CD4-positive, CD25-positive, alpha-beta regulatory T cell (primary cell): ENCODE results near the gene TTYH3. TPM values are rescaled to one million over a fixed set of nuclear protein-coding genes. Genes with fewer than 3 reads are reported as not detected.

ENCODE experiments used
- ATAC-seq, 2 donors: fragments of 150-1000 bp; cut with Tn5 transposase; one replicate each; pipeline ENCODE4 v1.10.0; 2021; ENCODE audit warnings: low read depth in 2 of 2, moderate number of reproducible peaks in 2 of 2, moderate library complexity in 1 of 2
- DNase-seq, 3 donors: peaks; one replicate each; pipeline versions ENCODE4 v3.0.0 to v3.0.0-alpha.2; 2012 to 2022; ENCODE audit warnings: mixed read lengths in 1 of 3
- H3K27ac ChIP-seq: one replicate; pipeline ENCODE4 v1.7.0; 2013; ENCODE audit warnings: mild to moderate bottlenecking, low read length; ENCODE audit not compliant: insufficient read depth, poor library complexity, severe bottlenecking
- H3K27me3 ChIP-seq: one replicate; pipeline ENCODE4 v1.7.0; 2013; ENCODE audit warnings: low read length; ENCODE audit not compliant: control insufficient read depth, insufficient read depth
- H3K36me3 ChIP-seq: one replicate; pipeline ENCODE4 v1.7.0; 2013; ENCODE audit warnings: mild to moderate bottlenecking, low read length, moderate library complexity; ENCODE audit not compliant: control insufficient read depth, insufficient read depth
- H3K4me1 ChIP-seq: 2 replicates; pipeline ENCODE4 v1.7.0; 2013; ENCODE audit warnings: mild to moderate bottlenecking, low read length; ENCODE audit not compliant: insufficient read depth, control insufficient read depth, poor library complexity, severe bottlenecking
- H3K4me3 ChIP-seq: one replicate; pipeline ENCODE4 v1.7.0; 2013; ENCODE audit warnings: low read depth, mild to moderate bottlenecking, low read length, moderate library complexity
- H3K9me3 ChIP-seq, 2 experiments: 1 replicate in 1 of 2; 2 replicates in 1 of 2; pipeline ENCODE4 v1.7.0; 2013; ENCODE audit warnings: low read length in 2 of 2, mild to moderate bottlenecking in 1 of 2, moderate library complexity in 1 of 2; ENCODE audit not compliant: control insufficient read depth in 2 of 2
- H3K27ac Mint-ChIP-seq, 3 donors: one replicate each; pipeline ENCODE4 v1.8.0; 2020 to 2022; ENCODE audit warnings: mild to moderate bottlenecking in 3 of 3, mixed read lengths in 3 of 3, moderate library complexity in 2 of 3
- H3K27me3 Mint-ChIP-seq: one replicate; pipeline ENCODE4 v1.8.0; 2022; ENCODE audit warnings: mild to moderate bottlenecking, mixed read lengths
- H3K36me3 Mint-ChIP-seq: one replicate; pipeline ENCODE4 v1.8.0; 2020; ENCODE audit warnings: mixed read lengths
- H3K4me1 Mint-ChIP-seq, 4 donors: one replicate each; pipeline ENCODE4 v1.8.0; 2020 to 2022; ENCODE audit warnings: mixed read lengths in 4 of 4, mild to moderate bottlenecking in 1 of 4
- H3K4me3 Mint-ChIP-seq, 4 donors: one replicate each; pipeline ENCODE4 v1.8.0; 2020 to 2022; ENCODE audit warnings: mild to moderate bottlenecking in 4 of 4, mixed read lengths in 4 of 4, moderate library complexity in 3 of 4
- H3K9me3 Mint-ChIP-seq, 7 donors: one replicate each; pipeline ENCODE4 v1.8.0; 2020 to 2022; ENCODE audit warnings: mixed read lengths in 7 of 7, mild to moderate bottlenecking in 3 of 7, moderate library complexity in 2 of 7
- polyA plus RNA-seq, 4 donors: library from polyadenylated mRNA; unstranded; fragments of 300-500 nt; fragmentation: Illumina TruSeq; gene quantifications; one replicate each; pipeline ENCODE4 v1.2.3, GENCODE V29; 2021
- total RNA-seq: library from RNA; stranded (reverse); gene quantifications from one replicate; pipeline ENCODE4 v1.2.3, GENCODE V29; 2022

TTYH3 gene
- total and polyA plus RNA-seq, 5 donors from 2014 or later = 0.56 to 20.0 (median 1.4) TPM

- Histone ChIP-seq H3K9me3 (no peaks in the 10 kb centered on the region), H3K4me3 (no peak overlapping the region), H3K27ac (no peak overlapping the region), H3K27me3 (no peaks in the 10 kb centered on the region), H3K36me3 (no peaks in the 10 kb centered on the region), H3K4me1 (peaks cover 22% of the 10 kb centered on the region)
- no peaks in the 10 kb centered on the region for H3K36me3 Mint-ChIP-seq
- peaks cover 4 to 31% (median 19%) of the 10 kb centered on the region in 4 donors for H3K4me1 Mint-ChIP-seq
- no peak overlapping the region for H3K27ac Mint-ChIP-seq
- H3K27me3 Mint-ChIP-seq = no peaks in the 10 kb centered on the region
- no peak overlapping the region for H3K4me3 Mint-ChIP-seq
- ATAC-seq = no peak
- no peaks in the 10 kb centered on the region for H3K9me3 Mint-ChIP-seq
- DNase-seq = no peak
Observed at GRCh38 chr7:2701424-2701823, 69.6 kb downstream of the TTYH3 start.

DNA sequence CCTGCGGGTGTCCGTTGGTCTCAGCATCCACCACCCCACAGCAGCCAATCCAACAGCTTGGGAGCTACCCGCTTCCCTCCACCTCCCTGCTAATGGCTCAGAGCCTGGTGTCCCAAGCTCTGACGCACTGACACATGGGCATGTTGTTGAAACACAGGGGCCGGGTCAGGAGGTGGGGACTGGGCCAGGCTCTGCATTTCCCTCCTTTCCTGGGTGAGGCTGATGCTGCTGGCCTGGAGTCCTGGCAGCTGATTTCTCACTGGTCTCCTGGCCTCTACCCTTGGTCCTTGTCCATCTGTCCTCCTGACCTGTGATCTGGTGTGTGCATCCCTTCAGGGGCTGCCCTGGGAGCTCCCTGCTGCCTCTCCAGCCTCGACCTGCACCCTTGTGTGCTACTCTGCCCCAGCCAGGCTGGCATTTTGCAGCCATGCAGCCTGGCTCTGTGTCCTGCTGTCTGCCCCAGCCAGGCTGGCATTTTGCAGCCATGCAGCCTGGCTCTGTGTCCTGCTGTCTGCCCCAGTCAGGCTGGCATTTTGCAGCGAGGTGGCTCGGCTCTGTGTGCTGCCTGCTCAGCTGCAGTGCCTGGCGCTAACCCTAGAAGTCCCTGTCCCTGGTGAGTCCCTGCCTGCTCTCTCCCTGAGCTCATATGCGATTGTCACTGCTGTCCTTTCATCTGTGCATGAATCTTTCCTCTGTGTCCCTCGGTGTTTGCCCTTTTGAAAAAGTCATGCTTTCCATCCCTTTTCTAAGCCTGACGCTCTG is 70.2 kb downstream of the TTYH3 start:
- ATAC-seq = no peak
- Histone ChIP-seq H3K9me3 (no peaks in the 10 kb centered on the region), H3K36me3 (no peaks in the 10 kb centered on the region), H3K4me1 (peaks cover 22% of the 10 kb centered on the region), H3K27me3 (no peaks in the 10 kb centered on the region), H3K27ac (no peak overlapping the region), H3K4me3 (no peak overlapping the region)
- no peaks in the 10 kb centered on the region for H3K27me3 Mint-ChIP-seq
- no peak for DNase-seq
- peak overlapping the region in 3 of 4 donors; percentile 5 to 30 (median 20) for H3K4me3 Mint-ChIP-seq
- no peaks in the 10 kb centered on the region for H3K36me3 Mint-ChIP-seq
- H3K27ac Mint-ChIP-seq = peak overlapping the region in 1 of 3 donors; percentile 76
- H3K4me1 Mint-ChIP-seq = peaks cover 4 to 31% (median 19%) of the 10 kb centered on the region in 4 donors
- no peaks in the 10 kb centered on the region for H3K9me3 Mint-ChIP-seq

DNA sequence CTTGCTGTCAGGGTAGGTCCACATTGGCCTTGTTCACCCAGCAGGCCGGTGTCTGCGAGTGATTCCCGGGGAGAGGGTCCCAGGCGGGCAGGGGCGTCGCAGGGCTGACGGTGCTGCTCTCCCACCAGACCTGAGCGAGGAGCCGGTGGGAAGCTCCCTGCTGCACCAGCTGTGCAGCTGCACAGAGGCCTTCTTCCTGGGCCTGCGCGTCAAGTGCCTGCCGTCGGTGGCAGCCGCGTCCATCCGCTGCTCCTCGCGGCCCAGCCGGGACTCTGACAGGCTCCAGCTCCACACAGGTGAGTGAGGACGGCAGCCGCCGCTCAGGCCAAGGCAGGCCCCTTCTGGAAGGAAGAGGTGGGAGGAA is 70.8 kb downstream of the TTYH3 start:
- Mint-ChIP-seq H3K9me3 (no peaks in the 10 kb centered on the region), H3K36me3 (no peaks in the 10 kb centered on the region), H3K27ac (no peak overlapping the region), H3K4me1 (peaks cover 4 to 34% (median 17%) of the 10 kb centered on the region in 4 donors), H3K27me3 (no peaks in the 10 kb centered on the region), H3K4me3 (peak overlapping the region in 3 of 4 donors; percentile 5 to 30 (median 20))
- H3K4me3 ChIP-seq = no peak overlapping the region
- H3K9me3 ChIP-seq = no peaks in the 10 kb centered on the region
- no peaks in the 10 kb centered on the region for H3K27me3 ChIP-seq
- ATAC-seq (no peak), DNase-seq (no peak)
- peaks cover 22% of the 10 kb centered on the region for H3K4me1 ChIP-seq
- H3K36me3 ChIP-seq = no peaks in the 10 kb centered on the region
- H3K27ac ChIP-seq = no peak overlapping the region

- H3K27ac Mint-ChIP-seq = no peak overlapping the region
- H3K4me3 ChIP-seq = no peak overlapping the region
- no peak overlapping the region for H3K27ac ChIP-seq
- no peaks in the 10 kb centered on the region for H3K9me3 Mint-ChIP-seq
- ATAC-seq = no peak
- no peaks in the 10 kb centered on the region for H3K36me3 ChIP-seq
- H3K27me3 ChIP-seq = no peaks in the 10 kb centered on the region
- peak overlapping the region in 1 of 4 donors; percentile 32 for H3K4me3 Mint-ChIP-seq
- no peaks in the 10 kb centered on the region for H3K27me3 Mint-ChIP-seq
- DNase-seq = no peak
- peaks cover 4 to 31% (median 16%) of the 10 kb centered on the region in 4 donors for H3K4me1 Mint-ChIP-seq
- peaks cover 22% of the 10 kb centered on the region for H3K4me1 ChIP-seq
- no peaks in the 10 kb centered on the region for H3K9me3 ChIP-seq
- H3K36me3 Mint-ChIP-seq = no peaks in the 10 kb centered on the region
Observed at GRCh38 chr7:2705371-2706096, 73.7 kb downstream of the TTYH3 start.

- Mint-ChIP-seq H3K27ac (peak overlapping the region in 1 of 3 donors; percentile 31), H3K9me3 (no peaks in the 10 kb centered on the region), H3K27me3 (no peaks in the 10 kb centered on the region), H3K4me1 (peaks cover 11 to 34% (median 20%) of the 10 kb centered on the region in 4 donors), H3K4me3 (peak overlapping the region in 1 of 4 donors; percentile 43), H3K36me3 (peaks cover 3% of the 10 kb centered on the region)
- H3K9me3 ChIP-seq = no peaks in the 10 kb centered on the region
- H3K4me1 ChIP-seq = peaks cover 34% of the 10 kb centered on the region
- H3K27me3 ChIP-seq = no peaks in the 10 kb centered on the region
- H3K4me3 ChIP-seq = no peak overlapping the region
- H3K27ac ChIP-seq = no peak overlapping the region
- no peaks in the 10 kb centered on the region for H3K36me3 ChIP-seq
- ATAC-seq = no peak
- DNase-seq = no peak
Observed at GRCh38 chr7:2706685-2707126, 74.9 kb downstream of the TTYH3 start.

- Histone ChIP-seq H3K9me3 (no peaks in the 10 kb centered on the region), H3K36me3 (no peaks in the 10 kb centered on the region), H3K4me1 (peaks cover 41% of the 10 kb centered on the region), H3K4me3 (no peak overlapping the region), H3K27me3 (no peaks in the 10 kb centered on the region), H3K27ac (no peak overlapping the region)
- no peak for ATAC-seq
- Mint-ChIP-seq H3K9me3 (no peaks in the 10 kb centered on the region), H3K4me3 (no peak overlapping the region), H3K36me3 (peaks cover 3% of the 10 kb centered on the region), H3K4me1 (peaks cover 11 to 39% (median 20%) of the 10 kb centered on the region in 4 donors), H3K27ac (no peak overlapping the region), H3K27me3 (no peaks in the 10 kb centered on the region)
- DNase-seq = no peak
Observed at GRCh38 chr7:2707481-2707880, 75.7 kb downstream of the TTYH3 start.

DNA sequence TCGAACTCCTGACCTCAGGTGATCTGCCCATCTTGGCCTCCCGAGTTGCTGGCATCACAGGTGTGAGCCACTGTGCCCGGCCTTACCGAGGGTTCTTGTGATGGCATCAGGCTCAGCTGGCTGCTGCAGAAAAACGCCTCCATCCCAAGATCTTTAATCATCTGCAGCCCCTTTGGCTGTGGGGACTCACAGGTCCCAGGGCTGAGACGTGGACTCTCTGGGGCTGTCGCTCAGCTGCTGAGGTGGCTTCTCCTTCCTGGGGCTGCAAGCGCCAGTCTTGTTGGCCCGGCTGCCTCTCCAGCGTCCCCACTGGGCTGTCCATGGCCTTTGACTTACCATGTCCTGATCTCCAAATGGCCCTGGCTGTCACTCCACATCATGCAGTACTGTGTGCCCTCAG is 76.3 kb downstream of the TTYH3 start:
- no peaks in the 10 kb centered on the region for H3K27me3 ChIP-seq
- no peaks in the 10 kb centered on the region for H3K9me3 ChIP-seq
- H3K27ac ChIP-seq = no peak overlapping the region
- Mint-ChIP-seq H3K36me3 (peaks cover 3% of the 10 kb centered on the region), H3K27ac (no peak overlapping the region), H3K9me3 (no peaks in the 10 kb centered on the region), H3K27me3 (no peaks in the 10 kb centered on the region), H3K4me1 (peaks cover 11 to 38% (median 20%) of the 10 kb centered on the region in 4 donors), H3K4me3 (no peak overlapping the region)
- ATAC-seq = no peak
- DNase-seq = no peak
- H3K4me1 ChIP-seq = peaks cover 41% of the 10 kb centered on the region
- no peak overlapping the region for H3K4me3 ChIP-seq
- no peaks in the 10 kb centered on the region for H3K36me3 ChIP-seq
